Spleen (tissue), 11 donors: Measurements from ENCODE around the gene SYNDIG1. TPM values are rescaled to one million over a fixed set of nuclear protein-coding genes. Genes with fewer than 3 reads are reported as not detected.

Source experiments
- DNase-seq: peaks from one replicate; pipeline ENCODE4 v3.0.0-alpha.2; 2020
- H3K27ac ChIP-seq, 8 donors: fragments of 200-600 bp; sonication (generic) in 7 of 8; 1 replicate in 4 of 8; 2 replicates in 4 of 8; pipeline versions ENCODE4 v1.5.0 to v1.8.0; 2016 to 2021; ENCODE audit warnings: inconsistent platforms in 4 of 8, mild to moderate bottlenecking in 4 of 8, moderate library complexity in 1 of 8
- H3K27me3 ChIP-seq, 7 donors: fragments of 200-600 bp; sonication (generic) in 6 of 7; replicated peaks in 1 of 7; 1 replicate in 4 of 7; 2 replicates in 3 of 7; pipeline versions ENCODE4 v1.5.0 to v1.8.0; 2016 to 2021; ENCODE audit warnings: inconsistent platforms in 3 of 7, mild to moderate bottlenecking in 1 of 7
- H3K36me3 ChIP-seq, 6 donors: fragments of 200-600 bp; sonication (generic) in 5 of 6; 1 replicate in 4 of 6; 2 replicates in 2 of 6; pipeline versions ENCODE4 v1.5.0 to v1.8.0; 2016 to 2021; ENCODE audit warnings: inconsistent platforms in 2 of 6
- H3K4me1 ChIP-seq, 6 donors: fragments of 200-600 bp; sonication (generic) in 5 of 6; 1 replicate in 3 of 6; 2 replicates in 3 of 6; pipeline versions ENCODE4 v1.5.0 to v1.8.0; 2016 to 2021; ENCODE audit warnings: inconsistent platforms in 3 of 6
- H3K4me3 ChIP-seq, 8 donors: fragments of 200-600 bp; sonication (generic) in 7 of 8; 1 replicate in 4 of 8; 2 replicates in 4 of 8; pipeline versions ENCODE4 v1.5.0 to v1.8.0; 2016 to 2021; ENCODE audit warnings: inconsistent platforms in 4 of 8, mild to moderate bottlenecking in 4 of 8, moderate library complexity in 2 of 8
- H3K9me3 ChIP-seq, 8 donors: fragments of 200-600 bp; sonication (generic) in 7 of 8; 1 replicate in 4 of 8; 2 replicates in 4 of 8; pipeline versions ENCODE4 v1.5.0 to v1.8.0; 2016 to 2021; ENCODE audit warnings: inconsistent platforms in 4 of 8
- CTCF ChIP-seq, 11 experiments: fragments of 200-600 bp in 7 of 11; fragments of 450-650 bp in 4 of 11; sonication (generic) in 4 of 11; IDR thresholded peaks in 8 of 11; conservative IDR thresholded peaks in 3 of 11; 1 replicate in 7 of 11; 2 replicates in 4 of 11; pipeline versions ENCODE4 v1.4.0 to v1.8.0; 2016 to 2021; ENCODE audit warnings: antibody characterized with exemption in 11 of 11, inconsistent platforms in 4 of 11, mild to moderate bottlenecking in 1 of 11
- POLR2A ChIP-seq, 3 donors: fragments of 450-650 bp; IDR thresholded peaks; one replicate each; pipeline ENCODE4 v1.5.1; 2017; ENCODE audit warnings: antibody characterized with exemption in 3 of 3, mild to moderate bottlenecking in 1 of 3
- POLR2AphosphoS5 ChIP-seq, 3 donors: sonication (generic); formaldehyde crosslinking; IDR thresholded peaks; one replicate each; pipeline ENCODE4 v1.5.1; 2017; ENCODE audit warnings: antibody characterized with exemption in 3 of 3
- WGBS, 5 donors: extraction: QIAGEN DNeasy Blood & Tissue Kit in 3 of 5; methylation state at CpG; one replicate each; pipeline versions ENCODE4 v1.1.5 to v1.1.7; 2013 to 2018; 5-methylcytosine and 5-hydroxymethylcytosine counted together
- intact Hi-C: fragments of 100-400 bp; cut with DNase I; formaldehyde crosslinking; loops from one replicate; pipeline ENCODE4 v1.15.0; 2023; ENCODE audit warnings: low total_unique reads
- polyA plus RNA-seq, 3 donors: library from polyadenylated mRNA; stranded (reverse); fragments of 200-250 nt; gene quantifications; one replicate each; pipeline ENCODE4 v1.2.1, GENCODE V29; 2013
- total RNA-seq, 7 donors: library from RNA; depleted of rRNA in 3 of 7; stranded (reverse); fragments of >200 nt in 3 of 7; fragmentation: NEBNext Ultra II Directional in 4 of 7; extraction: Animal tissue kit (Norgen Biotek cat#: 25700) in 4 of 7; gene quantifications; one replicate each; pipeline versions ENCODE4 v1.1.0 to v1.2.1, GENCODE V29; 2016 to 2021
- donor health status: healthy with polysubstance abuse.
- donor health status: DM: no; HTN: no; CAD: no; lungs with moderate emphysema.
- donor health status: DM: no; HTN: no; CAD: no.
- donor health status: Bipolar disorder and iron deficiency.
- donor health status: healthy.
- donor health status: DM: no; HTN: no; CAD: no.
- donor health status: DM: yes; HTN: yes; CAD: no.

The SYNDIG1 gene
- total and polyA plus RNA-seq, 10 donors: 0.70 to 3.5 (median 1.3) TPM

- DNase-seq: no peak
- Histone ChIP-seq H3K4me3 (no peak overlapping the region), H3K9me3 (peaks cover 0 to 6% (median under 1%) of the 10 kb centered on the region in 8 donors), H3K27ac (no peak overlapping the region), H3K4me1 (no peaks in the 10 kb centered on the region), H3K36me3 (no peaks in the 10 kb centered on the region), H3K27me3 (peaks cover 0 to 7% (median 0%) of the 10 kb centered on the region in 7 donors)
- no peak for TF ChIP-seq CTCF (IDR thresholded peaks at IDR 0.05 in 8 of 11, conservative IDR thresholded peaks at IDR 0.05 in 3 of 11)
- no peak for TF ChIP-seq POLR2AphosphoS5 (IDR thresholded peaks at IDR 0.05)
- TF ChIP-seq POLR2A (IDR thresholded peaks at IDR 0.05): no peak
- intact Hi-C loops: no loop called here
- 89 to 95% (median 90%) methylated on average over 12 to 14 of the region's 14 CpGs for WGBS, 5 donors
These were observed 47.2 kb upstream of the SYNDIG1 start for GRCh38 chr20:24422091-24422760.

GRCh38 chr20:24423390-24424313 lies 45.8 kb upstream of the SYNDIG1 start:
- no peak for DNase-seq
- H3K36me3 ChIP-seq: no peaks in the 10 kb centered on the region
- H3K27ac ChIP-seq: no peak overlapping the region
- H3K4me1 ChIP-seq: no peaks in the 10 kb centered on the region
- H3K4me3 ChIP-seq: no peak overlapping the region
- peaks cover 0 to 7% (median 0%) of the 10 kb centered on the region in 7 donors for H3K27me3 ChIP-seq
- WGBS, 5 donors: 56 to 69% (median 62%) methylated on average over 11 of the region's 11 CpGs
- no peak for TF ChIP-seq POLR2AphosphoS5 (IDR thresholded peaks at IDR 0.05)
- no peak for TF ChIP-seq POLR2A (IDR thresholded peaks at IDR 0.05)
- no peak for TF ChIP-seq CTCF (IDR thresholded peaks at IDR 0.05 in 8 of 11, conservative IDR thresholded peaks at IDR 0.05 in 3 of 11)
- H3K9me3 ChIP-seq: peaks cover 0 to 10% (median 0%) of the 10 kb centered on the region in 8 donors
- intact Hi-C loops: no loop called here

- TF ChIP-seq POLR2AphosphoS5 (IDR thresholded peaks at IDR 0.05) (no peak), POLR2A (IDR thresholded peaks at IDR 0.05) (no peak), CTCF (IDR thresholded peaks at IDR 0.05 in 8 of 11, conservative IDR thresholded peaks at IDR 0.05 in 3 of 11) (no peak)
- no peaks in the 10 kb centered on the region for H3K36me3 ChIP-seq
- no peak for DNase-seq
- peaks cover 0 to 10% (median 0%) of the 10 kb centered on the region in 8 donors for H3K9me3 ChIP-seq
- 77 to 93% (median 86%) methylated on average over 4 of the region's 4 CpGs for WGBS, 5 donors
- intact Hi-C loops: no loop called here
- H3K4me1 ChIP-seq: no peaks in the 10 kb centered on the region
- H3K27me3 ChIP-seq: peaks cover 0 to 7% (median 0%) of the 10 kb centered on the region in 7 donors
- no peak overlapping the region for H3K4me3 ChIP-seq
- H3K27ac ChIP-seq: no peak overlapping the region
These were observed 43.8 kb upstream of the SYNDIG1 start for GRCh38 chr20:24425523-24426135.
